ENCODE data around the gene HPN.

Gene HPN

DNA sequence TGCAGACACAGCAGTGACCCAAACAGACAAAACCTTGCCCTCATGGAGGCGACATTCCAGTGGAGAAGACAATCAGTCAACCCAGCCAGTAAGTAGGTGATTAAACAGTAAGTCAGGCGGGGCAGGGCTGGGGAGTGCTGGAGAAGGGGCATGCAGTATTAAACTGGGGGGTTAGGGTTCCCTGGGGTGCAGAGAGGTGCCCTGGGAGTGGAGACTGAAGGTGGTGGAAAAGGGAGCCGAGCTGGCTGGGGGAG is 42.9 kb downstream of the HPN start:
- no peaks in the 10 kb centered on the region for H3K9me3 ChIP-seq (ENCODE audit: insufficient read depth, low read length)
- H3F3A ChIP-seq (ENCODE audit: insufficient read depth): peaks cover 22% of the 10 kb centered on the region
- H3K27ac ChIP-seq (ENCODE audit: low read depth, low read length): peak overlapping the region; percentile 98
- H3K4me3 ChIP-seq (ENCODE audit: insufficient read depth, low read length, poor library complexity, severe bottlenecking): no peak overlapping the region
- H3K4me2 ChIP-seq (ENCODE audit: low read depth, low read length, poor library complexity, severe bottlenecking): peak overlapping the region; percentile 58
- no peak for TF ChIP-seq EZH2phosphoT487 (conservative IDR thresholded peaks at IDR 0.05; ENCODE audit: low read length)
- TF ChIP-seq, protein P1, sequence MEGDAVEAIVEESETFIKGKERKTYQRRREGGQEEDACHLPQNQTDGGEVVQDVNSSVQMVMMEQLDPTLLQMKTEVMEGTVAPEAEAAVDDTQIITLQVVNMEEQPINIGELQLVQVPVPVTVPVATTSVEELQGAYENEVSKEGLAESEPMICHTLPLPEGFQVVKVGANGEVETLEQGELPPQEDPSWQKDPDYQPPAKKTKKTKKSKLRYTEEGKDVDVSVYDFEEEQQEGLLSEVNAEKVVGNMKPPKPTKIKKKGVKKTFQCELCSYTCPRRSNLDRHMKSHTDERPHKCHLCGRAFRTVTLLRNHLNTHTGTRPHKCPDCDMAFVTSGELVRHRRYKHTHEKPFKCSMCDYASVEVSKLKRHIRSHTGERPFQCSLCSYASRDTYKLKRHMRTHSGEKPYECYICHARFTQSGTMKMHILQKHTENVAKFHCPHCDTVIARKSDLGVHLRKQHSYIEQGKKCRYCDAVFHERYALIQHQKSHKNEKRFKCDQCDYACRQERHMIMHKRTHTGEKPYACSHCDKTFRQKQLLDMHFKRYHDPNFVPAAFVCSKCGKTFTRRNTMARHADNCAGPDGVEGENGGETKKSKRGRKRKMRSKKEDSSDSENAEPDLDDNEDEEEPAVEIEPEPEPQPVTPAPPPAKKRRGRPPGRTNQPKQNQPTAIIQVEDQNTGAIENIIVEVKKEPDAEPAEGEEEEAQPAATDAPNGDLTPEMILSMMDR (IDR thresholded peaks at IDR 0.05; ENCODE audit: insufficient read depth, low read length, poor library complexity, severe bottlenecking): no peak
- no peaks in the 10 kb centered on the region for H3K27me3 ChIP-seq (ENCODE audit: low read length)
- no peaks in the 10 kb centered on the region for H3K9me2 ChIP-seq (replicated peaks; ENCODE audit: insufficient read depth, low read length)
- H2AFZ ChIP-seq (ENCODE audit: low read depth, low read length, severe bottlenecking): no peak overlapping the region
- no peaks in the 10 kb centered on the region for H4K20me1 ChIP-seq (ENCODE audit: low read depth, low read length)
- H3K9ac ChIP-seq (ENCODE audit: low read length): peak overlapping the region; percentile 59
- H3K79me2 ChIP-seq (ENCODE audit: insufficient read depth, low read length): no peaks in the 10 kb centered on the region
- no peaks in the 10 kb centered on the region for H3K36me3 ChIP-seq (ENCODE audit: low read length)

- Histone ChIP-seq H3F3A (ENCODE audit: insufficient read depth) (peaks cover 22% of the 10 kb centered on the region), H3K4me3 (ENCODE audit: insufficient read depth, low read length, poor library complexity, severe bottlenecking) (peak overlapping the region; percentile 25), H3K9me2 (replicated peaks; ENCODE audit: insufficient read depth, low read length) (no peaks in the 10 kb centered on the region), H3K9me3 (ENCODE audit: insufficient read depth, low read length) (no peaks in the 10 kb centered on the region), H3K9ac (ENCODE audit: low read length) (peak overlapping the region; percentile 59), H3K36me3 (ENCODE audit: low read length) (no peaks in the 10 kb centered on the region), H3K27me3 (ENCODE audit: low read length) (no peaks in the 10 kb centered on the region), H3K4me2 (ENCODE audit: low read depth, low read length, poor library complexity, severe bottlenecking) (peak overlapping the region; percentile 58), H2AFZ (ENCODE audit: low read depth, low read length, severe bottlenecking) (no peak overlapping the region), H3K79me2 (ENCODE audit: insufficient read depth, low read length) (no peaks in the 10 kb centered on the region), H4K20me1 (ENCODE audit: low read depth, low read length) (no peaks in the 10 kb centered on the region), H3K27ac (ENCODE audit: low read depth, low read length) (peak overlapping the region; percentile 98)
- TF ChIP-seq, protein P1 (IDR thresholded peaks at IDR 0.05; ENCODE audit: insufficient read depth, low read length, poor library complexity, severe bottlenecking): no peak
- TF ChIP-seq EZH2phosphoT487 (conservative IDR thresholded peaks at IDR 0.05; ENCODE audit: low read length): no peak
Observed at GRCh38 chr19:35085947-35086346, 44.4 kb downstream of the HPN start.

DNA sequence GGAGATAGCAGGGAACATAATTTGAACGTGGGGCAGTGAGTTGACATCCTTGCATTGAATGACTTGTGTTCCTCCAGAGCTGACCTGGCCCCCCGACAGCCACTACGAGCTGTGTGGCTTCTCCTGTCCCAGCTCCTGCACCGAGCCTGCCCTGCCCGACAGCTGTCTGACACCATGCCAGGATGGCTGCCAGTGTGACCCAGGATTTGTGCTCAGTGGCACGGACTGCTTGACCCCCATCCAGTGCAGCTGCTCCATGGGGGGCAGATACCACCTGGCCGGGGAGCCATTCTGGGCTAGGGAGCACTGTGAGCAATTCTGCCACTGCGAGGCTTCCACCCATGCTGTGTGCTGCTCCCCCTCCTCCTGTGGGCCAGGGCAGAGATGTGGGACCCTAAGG is 44.9 kb downstream of the HPN start:
- Histone ChIP-seq H3F3A (ENCODE audit: insufficient read depth) (peaks cover 22% of the 10 kb centered on the region), H2AFZ (ENCODE audit: low read depth, low read length, severe bottlenecking) (no peak overlapping the region), H4K20me1 (ENCODE audit: low read depth, low read length) (no peaks in the 10 kb centered on the region), H3K27me3 (ENCODE audit: low read length) (no peaks in the 10 kb centered on the region), H3K4me2 (ENCODE audit: low read depth, low read length, poor library complexity, severe bottlenecking) (peak overlapping the region; percentile 58), H3K79me2 (ENCODE audit: insufficient read depth, low read length) (no peaks in the 10 kb centered on the region), H3K4me3 (ENCODE audit: insufficient read depth, low read length, poor library complexity, severe bottlenecking) (peak overlapping the region; percentile 1), H3K9ac (ENCODE audit: low read length) (peak overlapping the region; percentile 59), H3K27ac (ENCODE audit: low read depth, low read length) (peak overlapping the region; percentile 98), H3K9me2 (replicated peaks; ENCODE audit: insufficient read depth, low read length) (no peaks in the 10 kb centered on the region), H3K9me3 (ENCODE audit: insufficient read depth, low read length) (no peaks in the 10 kb centered on the region), H3K36me3 (ENCODE audit: low read length) (no peaks in the 10 kb centered on the region)
- no peak for TF ChIP-seq EZH2phosphoT487 (conservative IDR thresholded peaks at IDR 0.05; ENCODE audit: low read length)
- TF ChIP-seq, protein P1 (IDR thresholded peaks at IDR 0.05; ENCODE audit: insufficient read depth, low read length, poor library complexity, severe bottlenecking): no peak

GRCh38 chr19:35087393-35087792 is 45.9 kb downstream of the HPN start:
- Histone ChIP-seq H3K27ac (ENCODE audit: low read depth, low read length) (peak overlapping the region; percentile 98), H3K9me3 (ENCODE audit: insufficient read depth, low read length) (no peaks in the 10 kb centered on the region), H3K36me3 (ENCODE audit: low read length) (no peaks in the 10 kb centered on the region), H3K4me3 (ENCODE audit: insufficient read depth, low read length, poor library complexity, severe bottlenecking) (no peak overlapping the region), H3K79me2 (ENCODE audit: insufficient read depth, low read length) (no peaks in the 10 kb centered on the region), H3K9ac (ENCODE audit: low read length) (no peak overlapping the region), H3F3A (ENCODE audit: insufficient read depth) (peaks cover 22% of the 10 kb centered on the region), H2AFZ (ENCODE audit: low read depth, low read length, severe bottlenecking) (no peak overlapping the region), H3K9me2 (replicated peaks; ENCODE audit: insufficient read depth, low read length) (no peaks in the 10 kb centered on the region), H4K20me1 (ENCODE audit: low read depth, low read length) (no peaks in the 10 kb centered on the region), H3K4me2 (ENCODE audit: low read depth, low read length, poor library complexity, severe bottlenecking) (peak overlapping the region; percentile 58), H3K27me3 (ENCODE audit: low read length) (no peaks in the 10 kb centered on the region)
- TF ChIP-seq, protein P1 (IDR thresholded peaks at IDR 0.05; ENCODE audit: insufficient read depth, low read length, poor library complexity, severe bottlenecking): no peak
- TF ChIP-seq EZH2phosphoT487 (conservative IDR thresholded peaks at IDR 0.05; ENCODE audit: low read length): no peak

All from SU-DHL-6 (cell line).